Ishikawa (cell line): ENCODE data around the gene SGTA.

Experiments used
- CEBPB ChIP-seq: IDR thresholded peaks from 2 replicates; pipeline ENCODE4 v1.6.1; 2012
- CREB1 ChIP-seq: IDR thresholded peaks from 2 replicates; pipeline ENCODE4 v1.6.1; 2012; ENCODE audit warnings: low read depth
- EGR1 ChIP-seq: IDR thresholded peaks from 2 replicates; pipeline ENCODE4 v1.6.1; 2012
- EP300 ChIP-seq: IDR thresholded peaks from 2 replicates; pipeline ENCODE4 v1.6.1; 2012; ENCODE audit warnings: borderline replicate concordance
- FOXM1 ChIP-seq: IDR thresholded peaks from 2 replicates; pipeline ENCODE4 v1.6.1; 2012; ENCODE audit warnings: low read depth, borderline replicate concordance
- MAX ChIP-seq: IDR thresholded peaks from 2 replicates; pipeline ENCODE4 v1.6.1; 2012
- NFIC ChIP-seq: IDR thresholded peaks from 2 replicates; pipeline ENCODE4 v1.6.1; 2012
- RAD21 ChIP-seq: IDR thresholded peaks from 2 replicates; pipeline ENCODE4 v1.6.1; 2012; ENCODE audit warnings: low read depth
- TAF1 ChIP-seq: IDR thresholded peaks from 2 replicates; pipeline ENCODE4 v1.6.1; 2012; ENCODE audit warnings: low read depth, mild to moderate bottlenecking
- TCF12 ChIP-seq: IDR thresholded peaks from 2 replicates; pipeline ENCODE4 v1.6.1; 2012; ENCODE audit warnings: low read depth
- TEAD4 ChIP-seq: IDR thresholded peaks from 2 replicates; pipeline ENCODE4 v1.6.1; 2012
- USF1 ChIP-seq: IDR thresholded peaks from 2 replicates; pipeline ENCODE4 v1.6.1; 2012
- YY1 ChIP-seq: IDR thresholded peaks from 2 replicates; pipeline ENCODE4 v1.6.1; 2012; ENCODE audit warnings: low read depth
- ZBTB7A ChIP-seq: IDR thresholded peaks from 2 replicates; pipeline ENCODE4 v1.6.1; 2012; ENCODE audit warnings: low read depth
- TF ChIP-seq, protein P1 (sequence below): IDR thresholded peaks from 2 replicates; pipeline ENCODE4 v1.6.1; 2012; ENCODE audit warnings: low read depth, mild to moderate bottlenecking

The SGTA gene

GRCh38 chr19:2756921-2757881, 25.9 kb downstream of the SGTA start:
- TF ChIP-seq EP300 (no peak), TAF1 (no peak), CREB1 (no peak), ZBTB7A (no peak), CEBPB (no peak)
- TF ChIP-seq, protein P1, sequence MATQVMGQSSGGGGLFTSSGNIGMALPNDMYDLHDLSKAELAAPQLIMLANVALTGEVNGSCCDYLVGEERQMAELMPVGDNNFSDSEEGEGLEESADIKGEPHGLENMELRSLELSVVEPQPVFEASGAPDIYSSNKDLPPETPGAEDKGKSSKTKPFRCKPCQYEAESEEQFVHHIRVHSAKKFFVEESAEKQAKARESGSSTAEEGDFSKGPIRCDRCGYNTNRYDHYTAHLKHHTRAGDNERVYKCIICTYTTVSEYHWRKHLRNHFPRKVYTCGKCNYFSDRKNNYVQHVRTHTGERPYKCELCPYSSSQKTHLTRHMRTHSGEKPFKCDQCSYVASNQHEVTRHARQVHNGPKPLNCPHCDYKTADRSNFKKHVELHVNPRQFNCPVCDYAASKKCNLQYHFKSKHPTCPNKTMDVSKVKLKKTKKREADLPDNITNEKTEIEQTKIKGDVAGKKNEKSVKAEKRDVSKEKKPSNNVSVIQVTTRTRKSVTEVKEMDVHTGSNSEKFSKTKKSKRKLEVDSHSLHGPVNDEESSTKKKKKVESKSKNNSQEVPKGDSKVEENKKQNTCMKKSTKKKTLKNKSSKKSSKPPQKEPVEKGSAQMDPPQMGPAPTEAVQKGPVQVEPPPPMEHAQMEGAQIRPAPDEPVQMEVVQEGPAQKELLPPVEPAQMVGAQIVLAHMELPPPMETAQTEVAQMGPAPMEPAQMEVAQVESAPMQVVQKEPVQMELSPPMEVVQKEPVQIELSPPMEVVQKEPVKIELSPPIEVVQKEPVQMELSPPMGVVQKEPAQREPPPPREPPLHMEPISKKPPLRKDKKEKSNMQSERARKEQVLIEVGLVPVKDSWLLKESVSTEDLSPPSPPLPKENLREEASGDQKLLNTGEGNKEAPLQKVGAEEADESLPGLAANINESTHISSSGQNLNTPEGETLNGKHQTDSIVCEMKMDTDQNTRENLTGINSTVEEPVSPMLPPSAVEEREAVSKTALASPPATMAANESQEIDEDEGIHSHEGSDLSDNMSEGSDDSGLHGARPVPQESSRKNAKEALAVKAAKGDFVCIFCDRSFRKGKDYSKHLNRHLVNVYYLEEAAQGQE: no peak

GRCh38 chr19:2756477-2756876, 26.6 kb downstream of the SGTA start:
- TF ChIP-seq TCF12 (no peak), FOXM1 (no peak), YY1 (no peak), TEAD4 (no peak), CREB1 (no peak), ZBTB7A (no peak), EP300 (no peak), TAF1 (no peak), MAX (no peak), RAD21 (no peak), NFIC (no peak)

GRCh38 chr19:2755811-2756210, 27.3 kb downstream of the SGTA start:
- TF ChIP-seq CEBPB (no peak), NFIC (no peak), TAF1 (no peak), YY1 (no peak), RAD21 (no peak), FOXM1 (no peak), EGR1 (no peak), USF1 (no peak), MAX (no peak), TCF12 (no peak), ZBTB7A (no peak), TEAD4 (no peak), CREB1 (no peak), EP300 (no peak)
- TF ChIP-seq, protein P1: no peak

- no peak for TF ChIP-seq USF1
- TF ChIP-seq NFIC: no peak
- TF ChIP-seq TAF1: no peak
- TF ChIP-seq MAX: no peak
- TF ChIP-seq ZBTB7A: no peak
- no peak for TF ChIP-seq CREB1
- no peak for TF ChIP-seq YY1
- no peak for TF ChIP-seq EGR1
- TF ChIP-seq TCF12: no peak
- TF ChIP-seq TEAD4: no peak
- TF ChIP-seq, protein P1: no peak
- TF ChIP-seq EP300: no peak
- no peak for TF ChIP-seq FOXM1
These were observed 27.7 kb downstream of the SGTA start for GRCh38 chr19:2755448-2755705.
